HG03571 (cell line): Measurements from ENCODE around the gene DNMBP.
A peak's percentile ranks its signal among the peaks of the same experiment; 100 is the strongest.
"Not testable (repeated sequence)": the region's sequence is repeated elsewhere in the genome, so short reads cannot be mapped to it uniquely, and the experiment has no call there.

Source experiments
- ATAC-seq: cut with Tn5 transposase; IDR thresholded peaks from one replicate; pipeline ENCODE4 v1.9.1; 2021; ENCODE audit not compliant: unreplicated experiment

Gene DNMBP

GRCh38 chr10:100020142-100020885, 10.6 kb upstream of the DNMBP start:
- ATAC-seq: peak; percentile 90

DNA sequence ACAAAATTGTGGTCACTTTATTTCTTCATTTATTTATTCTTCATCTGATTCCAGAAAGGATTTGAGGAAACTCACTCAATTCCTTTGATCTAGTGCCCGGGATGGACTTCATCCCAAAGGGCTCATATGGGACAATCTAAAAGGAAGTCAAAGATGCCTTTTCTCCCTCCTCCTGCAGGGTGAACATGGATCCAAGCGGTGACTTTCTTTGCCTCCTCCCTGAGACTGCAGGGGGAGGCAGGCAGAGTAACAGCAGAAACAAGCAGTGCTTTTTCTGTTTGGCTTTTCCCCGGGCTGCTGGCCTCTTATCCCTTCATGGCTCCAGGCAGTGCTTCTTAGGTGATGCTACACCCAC, 10.0 kb upstream of the DNMBP start:
- no peak for ATAC-seq

GRCh38 chr10:100014071-100014762, 4.5 kb upstream of the DNMBP start:
- peak; percentile 67 for ATAC-seq

GRCh38 chr10:100013621-100014020, 3.9 kb upstream of the DNMBP start:
- ATAC-seq: no peak

DNA sequence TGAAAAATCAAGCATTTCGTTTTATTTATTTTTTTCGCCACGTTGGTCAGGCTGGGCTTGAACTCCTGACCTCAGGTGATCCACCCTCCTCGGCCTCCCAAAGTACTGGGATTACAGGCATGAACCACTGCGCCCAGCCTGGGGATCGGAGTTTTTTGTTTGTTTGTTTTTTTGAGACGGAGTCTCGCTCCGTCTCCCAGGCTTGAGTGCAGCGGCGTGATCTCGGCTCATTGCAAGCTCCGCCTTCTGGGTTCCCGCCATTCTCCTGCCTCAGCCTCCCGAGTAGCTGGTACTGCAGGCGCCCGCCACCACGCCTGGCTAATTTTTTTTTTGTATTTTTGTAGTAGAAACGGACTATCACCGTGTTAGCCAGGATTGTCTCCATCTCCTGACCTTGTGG, 2.2 kb upstream of the DNMBP start:
- ATAC-seq: not testable (repeated sequence)

GRCh38 chr10:100009283-100009792, 409 bp downstream of the DNMBP start:
- ATAC-seq: peak; percentile 54

DNA sequence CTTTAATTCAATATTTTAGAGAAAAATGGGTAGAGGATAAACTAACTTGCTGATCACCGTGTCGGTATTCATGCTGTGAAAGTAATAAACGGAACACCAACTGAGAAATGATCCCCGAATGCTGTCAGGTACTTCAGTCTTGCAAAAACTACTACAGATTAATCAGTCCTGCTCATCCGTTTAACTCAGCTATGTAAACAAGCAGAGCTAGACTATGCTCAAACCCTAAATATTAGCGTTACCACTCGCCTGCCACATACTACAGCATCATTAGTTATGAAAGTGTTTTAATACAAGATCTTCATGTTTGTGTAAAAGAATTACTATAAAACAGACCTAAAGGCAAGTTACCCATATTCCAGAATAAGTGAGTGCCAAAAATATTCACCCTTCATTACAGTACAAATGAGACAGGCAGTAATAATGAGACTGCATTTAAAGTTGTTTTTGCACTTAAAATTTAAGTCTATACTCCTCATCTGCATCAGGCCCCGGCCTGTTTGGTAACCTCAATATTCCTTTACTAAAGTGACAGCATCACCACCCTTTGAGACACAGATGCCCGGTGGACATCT, 952 bp downstream of the DNMBP start:
- ATAC-seq: no peak

DNA sequence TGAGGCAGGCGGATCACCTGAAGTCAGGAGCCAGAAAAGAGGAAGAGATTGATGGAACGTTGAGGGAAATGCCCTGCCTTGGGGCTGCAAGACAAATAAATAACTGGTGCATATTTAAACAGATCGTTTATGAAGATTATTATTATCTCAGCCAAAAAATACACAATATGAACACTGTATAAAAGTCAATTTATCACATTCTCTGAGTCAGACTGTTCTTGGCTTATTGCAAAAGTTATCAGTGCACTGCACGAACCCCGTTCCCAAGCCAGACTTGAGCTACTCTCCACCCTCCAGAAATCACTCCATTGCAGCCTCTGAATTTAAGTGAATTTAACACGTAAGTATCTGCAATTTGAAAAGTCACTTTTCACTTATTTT, 1.6 kb downstream of the DNMBP start:
- ATAC-seq: no peak

DNA sequence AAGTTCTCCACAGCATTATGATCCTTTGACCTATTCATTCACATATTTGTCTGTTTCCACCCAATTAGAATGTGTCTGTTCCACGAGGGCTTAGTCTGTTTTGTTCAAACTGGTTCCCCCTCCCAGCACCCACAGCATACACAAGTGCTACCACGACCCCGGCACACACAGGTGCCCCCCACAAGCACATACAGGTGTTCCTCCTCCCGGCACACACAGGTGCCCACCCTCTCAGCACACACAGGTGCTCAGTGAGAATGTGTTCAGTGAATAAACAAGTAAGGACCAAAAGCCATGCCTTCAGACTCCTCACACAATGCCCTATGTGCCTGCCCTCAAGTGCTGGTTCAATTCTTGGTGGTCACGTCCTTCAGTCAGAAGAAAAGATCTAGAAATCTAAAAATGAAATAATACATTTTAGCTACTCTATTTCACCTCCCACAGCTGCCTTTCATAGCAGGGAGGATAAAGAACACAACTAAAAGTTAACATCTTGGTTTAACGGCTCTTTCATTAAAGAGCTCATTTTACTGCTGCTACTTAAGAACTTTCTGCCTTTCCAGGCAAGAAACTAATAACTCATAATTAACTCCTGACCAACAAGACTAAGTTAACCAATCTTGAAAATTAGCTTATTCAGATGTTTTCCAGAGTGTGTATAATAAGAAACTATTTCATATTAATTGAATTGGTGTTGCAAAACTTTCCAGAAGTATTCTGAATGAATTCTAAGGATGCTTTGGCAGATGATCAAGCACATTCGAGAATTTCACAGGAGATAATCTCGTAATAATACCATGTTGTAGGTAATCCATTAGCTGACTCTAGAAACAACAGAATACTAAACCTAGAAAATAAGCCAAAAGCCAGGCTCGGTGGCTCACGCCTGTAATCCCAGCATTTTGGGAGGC, 2.3 kb downstream of the DNMBP start:
- no peak for ATAC-seq

DNA sequence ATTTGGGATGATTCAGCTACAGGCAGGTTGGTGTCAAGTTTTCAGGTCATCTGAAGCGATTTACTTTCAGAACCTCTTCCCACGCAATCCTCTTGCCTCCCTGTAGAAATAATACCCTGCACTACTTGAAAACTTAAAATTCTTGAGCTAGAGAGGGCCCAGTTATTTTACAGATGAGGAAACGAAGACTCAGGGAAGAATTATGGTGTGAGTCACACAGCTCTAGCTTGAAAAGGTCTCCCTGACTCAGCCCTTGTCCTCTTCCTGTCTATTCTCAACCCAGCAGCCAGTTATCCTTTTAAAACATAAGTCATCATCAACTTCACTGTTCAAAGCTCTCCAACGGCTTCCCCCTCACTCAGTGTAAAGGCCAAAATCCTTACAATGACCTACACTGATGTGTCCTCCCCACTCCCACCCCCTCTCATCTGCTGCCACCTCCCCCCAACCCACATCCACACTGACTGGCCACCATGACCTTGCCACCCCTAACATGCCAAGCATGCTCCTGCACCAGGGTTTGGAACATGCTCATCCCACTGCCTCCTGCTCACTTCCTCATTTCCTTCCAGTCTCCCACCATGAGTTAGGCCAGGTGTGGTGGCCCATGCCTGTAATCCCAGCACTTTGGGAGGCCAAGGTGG, 3.4 kb downstream of the DNMBP start:
- ATAC-seq: no peak

DNA sequence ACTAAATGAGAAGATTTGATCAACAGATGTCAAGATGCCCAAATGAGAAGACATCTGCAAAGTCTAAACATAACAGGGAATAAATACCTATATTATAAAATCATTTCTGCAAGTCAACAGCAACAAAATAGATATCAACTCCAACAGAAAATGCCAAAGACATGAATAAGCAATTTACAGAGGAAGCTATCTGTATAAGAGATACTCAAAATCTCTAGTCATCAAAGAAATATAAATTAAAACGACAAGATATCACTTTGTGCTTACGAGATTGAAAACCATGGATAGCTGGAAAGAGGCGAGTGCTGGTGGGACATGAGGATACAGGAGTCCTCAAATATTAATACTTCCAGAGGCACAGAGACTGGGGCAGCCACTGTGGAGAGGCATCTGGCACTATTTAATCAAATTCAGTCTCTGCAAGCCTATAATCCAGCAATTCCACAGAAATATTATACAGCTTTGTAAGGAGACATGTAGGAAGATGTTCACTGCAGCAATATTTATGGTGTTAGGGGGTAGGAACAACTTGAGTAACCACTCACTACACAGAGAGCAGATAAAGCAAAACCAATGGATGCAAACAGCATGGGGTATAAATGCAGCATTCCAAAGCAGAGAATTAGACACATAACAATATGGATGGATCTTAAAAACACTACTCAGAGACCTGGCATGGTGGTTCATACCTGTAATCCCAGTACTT, 4.8 kb downstream of the DNMBP start:
- ATAC-seq: no peak

- ATAC-seq: no peak
Observed at GRCh38 chr10:100000109-100000644, 9.6 kb downstream of the DNMBP start.

DNA sequence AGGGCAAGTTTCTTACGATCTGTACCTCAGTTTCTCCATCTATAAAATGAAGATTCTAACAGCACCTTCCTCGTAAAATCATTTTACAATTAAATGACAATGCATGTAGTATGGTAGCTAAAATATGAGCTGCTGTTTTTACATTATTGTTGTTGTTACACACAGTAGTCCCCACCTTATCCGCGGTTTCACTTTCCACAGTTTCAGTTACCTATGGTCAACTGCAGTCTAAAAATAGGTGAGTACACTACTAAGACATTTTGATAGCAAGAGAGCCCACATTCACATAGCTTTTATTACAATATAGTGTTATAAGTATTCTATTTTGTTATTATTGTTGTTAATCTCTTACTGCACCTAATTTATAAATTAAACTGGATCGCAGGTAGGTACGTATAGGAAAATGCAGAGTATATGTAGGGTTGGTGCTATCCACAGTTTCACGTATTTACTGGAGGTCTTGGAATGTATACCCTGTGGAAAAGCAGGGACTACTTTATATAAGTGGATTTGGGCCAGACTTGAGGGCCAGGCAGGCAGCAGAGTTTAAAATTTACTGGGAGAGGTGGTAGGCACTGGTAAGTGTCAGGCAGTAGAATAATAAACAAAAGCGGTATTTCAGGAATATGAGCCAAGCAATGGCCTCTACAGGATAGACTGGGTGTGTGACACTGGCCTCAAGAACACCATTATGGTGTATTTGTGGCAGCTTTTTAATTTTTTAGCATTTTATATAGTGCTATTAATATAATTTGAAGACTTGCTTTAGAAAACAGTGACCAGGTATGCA, 10.2 kb downstream of the DNMBP start:
- no peak for ATAC-seq

GRCh38 chr10:99998889-99999288, 10.9 kb downstream of the DNMBP start:
- no peak for ATAC-seq

DNA sequence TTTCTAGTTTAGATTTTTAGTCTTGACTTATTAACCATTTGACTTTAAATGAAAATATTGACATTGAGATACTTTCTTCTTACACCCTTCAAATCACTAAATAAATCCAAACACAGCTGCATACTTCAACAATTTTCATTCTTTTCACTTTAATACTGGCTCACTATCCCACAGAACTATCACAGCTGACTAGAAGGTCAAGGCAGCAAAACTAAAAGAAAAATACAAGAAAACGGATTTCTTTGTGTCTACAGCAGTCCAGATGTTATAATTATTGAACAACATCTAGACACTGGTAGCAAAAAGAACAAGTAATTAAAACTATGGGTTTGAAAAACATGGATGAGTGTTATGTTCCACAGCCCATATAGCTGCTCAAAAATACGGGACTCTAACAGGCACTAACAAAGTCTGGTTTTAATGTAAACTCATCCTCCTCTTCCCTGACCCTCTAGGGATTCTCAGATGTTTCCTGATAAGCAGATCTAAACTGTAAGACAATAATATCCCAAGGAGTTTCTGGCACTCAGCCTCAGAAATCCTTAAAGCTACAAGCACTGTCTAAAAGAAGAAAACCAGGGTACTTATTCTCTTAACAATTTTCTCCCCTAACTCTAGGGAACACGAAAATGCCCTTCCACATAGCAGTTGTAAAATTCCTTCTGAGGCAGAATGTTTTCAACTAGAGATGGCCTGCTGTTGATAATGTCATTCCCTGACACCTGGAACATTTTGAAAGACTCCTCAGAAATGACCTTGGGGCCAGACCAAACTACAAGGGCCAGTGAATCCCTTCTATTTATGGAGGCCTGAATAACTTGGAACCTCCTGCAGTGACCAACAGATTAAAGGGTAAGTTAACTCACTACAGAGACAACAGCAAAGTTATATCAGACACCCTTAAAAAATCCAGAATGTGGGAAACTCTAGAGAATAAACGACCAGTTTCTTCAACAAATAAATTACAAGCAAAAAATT, 12.8 kb downstream of the DNMBP start:
- ATAC-seq: no peak

- no peak for ATAC-seq
Observed at GRCh38 chr10:99995713-99996112, 14.0 kb downstream of the DNMBP start.

DNA sequence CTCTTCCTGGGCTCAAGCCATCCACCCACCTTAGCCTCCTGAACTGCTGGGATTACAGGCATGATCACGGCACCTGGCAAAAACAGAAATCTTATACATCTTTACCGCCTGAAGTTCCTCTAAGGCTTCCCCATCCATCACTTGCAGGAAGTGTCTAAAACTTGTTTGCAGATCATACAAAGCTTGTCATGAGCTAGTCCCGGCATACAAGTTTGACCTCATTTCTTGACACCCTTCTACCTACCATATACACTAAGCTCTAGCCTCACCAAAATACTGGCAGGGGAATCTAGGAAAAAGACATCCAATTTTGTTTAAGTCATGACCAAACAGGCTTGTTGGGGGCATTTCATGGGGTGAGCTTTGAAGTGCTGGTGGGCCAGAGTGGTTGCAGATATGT, 14.5 kb downstream of the DNMBP start:
- ATAC-seq: no peak

GRCh38 chr10:99994801-99995200, 14.9 kb downstream of the DNMBP start:
- ATAC-seq: no peak
